Cardiac septum (tissue), 1 donor: Measurements from ENCODE around the gene ARHGDIB. TPM values are rescaled to one million over a fixed set of nuclear protein-coding genes. Genes with fewer than 3 reads are reported as not detected.

Experiments
- DNase-seq: peaks from one replicate; pipeline ENCODE4 v3.0.0-alpha.2; 2020; ENCODE audit warnings: low spot score
- intact Hi-C: fragments of 100-400 bp; cut with DNase I; formaldehyde crosslinking; loops from one replicate; pipeline ENCODE4 v1.14.0; 2022
- total RNA-seq: library from RNA; stranded (reverse); fragmentation: NEBNext Ultra II Directional; extraction: Animal tissue kit (Norgen Biotek cat#: 25700); gene quantifications from one replicate; pipeline ENCODE4 v1.2.1, GENCODE V29; 2021
- donor health status: DM: no; HTN: no; CAD: no.

The ARHGDIB gene
- total RNA-seq, 1 donor from 2014 or later: 45.1 TPM

DNA sequence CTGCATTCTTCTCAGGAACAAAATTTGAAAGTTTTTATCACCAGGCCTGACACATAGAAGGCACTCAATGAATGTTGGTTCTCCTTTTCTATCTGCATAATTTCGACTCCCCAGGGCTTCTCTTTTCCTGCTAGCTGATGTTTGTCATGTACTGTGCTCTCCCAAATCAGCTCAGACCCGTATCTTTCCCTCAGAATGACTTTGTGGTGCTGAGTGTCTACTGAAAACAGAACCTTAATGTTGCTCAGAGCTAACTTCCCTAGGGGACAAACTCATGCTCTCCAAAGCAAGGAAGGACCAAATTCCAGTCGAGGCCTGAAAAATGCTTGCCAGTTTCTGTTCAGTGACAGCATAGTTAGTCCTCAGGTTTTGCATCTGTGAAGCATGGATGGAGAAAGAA lies 1.9 kb downstream of the ARHGDIB start:
- intact Hi-C loops: loop anchor here (5.0 kb wide), 1 partner anchor 72 kb away; the partner anchor contains the start of gene MGP
- DNase-seq: no peak

DNA sequence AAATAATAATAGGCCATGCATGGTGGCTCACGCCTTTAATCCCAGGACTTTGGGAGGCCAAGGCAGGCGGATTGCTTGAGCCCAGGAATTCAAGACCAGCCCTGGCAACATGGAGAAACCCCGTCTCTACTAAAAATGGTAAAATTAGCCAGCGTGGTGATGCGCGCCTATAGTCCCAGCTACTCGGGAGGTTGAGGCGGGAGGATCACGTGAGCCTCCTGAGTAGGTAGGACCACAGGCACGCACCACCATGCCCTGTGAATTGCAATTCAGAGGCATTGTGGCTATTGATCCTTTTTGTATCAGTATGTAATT lies 2.3 kb downstream of the ARHGDIB start:
- intact Hi-C loops: loop anchor here (5.0 kb wide), 1 partner anchor 72 kb away; the partner anchor contains the start of gene MGP
- no peak for DNase-seq

DNA sequence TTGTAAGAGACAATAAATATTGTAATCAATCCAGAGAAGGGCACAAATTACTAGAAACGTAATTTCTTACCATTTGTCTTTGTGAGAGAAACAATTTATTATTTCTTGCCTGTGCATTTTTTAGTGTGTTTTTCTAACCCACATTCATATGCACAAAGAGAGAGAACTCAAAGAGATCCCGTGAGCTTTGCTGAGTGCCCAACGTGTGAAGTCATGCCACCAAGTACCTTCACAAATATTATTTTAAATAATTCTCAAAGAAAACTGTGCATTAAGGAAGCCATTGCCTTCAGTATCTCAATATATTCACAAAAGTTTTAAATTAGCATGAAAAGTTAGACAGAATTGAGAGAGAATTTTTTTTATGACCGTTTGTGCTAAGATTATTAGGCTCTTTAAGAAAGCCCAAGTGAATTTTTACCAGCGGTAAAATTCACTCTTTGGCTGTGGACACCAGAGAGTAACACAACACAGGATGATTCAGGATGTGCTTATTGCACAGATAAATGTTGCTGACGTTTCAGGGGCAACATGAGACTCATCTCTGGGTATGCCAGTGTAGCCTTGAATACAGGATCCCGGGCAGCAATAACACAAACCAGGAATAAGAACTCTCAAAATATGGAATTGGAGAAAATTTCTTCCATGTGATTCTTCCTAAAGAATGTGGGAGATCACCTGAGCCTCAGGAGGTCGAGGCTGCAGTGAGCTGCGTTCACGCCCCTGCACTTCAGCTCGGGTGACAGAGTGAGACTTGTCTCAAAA lies 2.9 kb downstream of the ARHGDIB start:
- no peak for DNase-seq

DNA sequence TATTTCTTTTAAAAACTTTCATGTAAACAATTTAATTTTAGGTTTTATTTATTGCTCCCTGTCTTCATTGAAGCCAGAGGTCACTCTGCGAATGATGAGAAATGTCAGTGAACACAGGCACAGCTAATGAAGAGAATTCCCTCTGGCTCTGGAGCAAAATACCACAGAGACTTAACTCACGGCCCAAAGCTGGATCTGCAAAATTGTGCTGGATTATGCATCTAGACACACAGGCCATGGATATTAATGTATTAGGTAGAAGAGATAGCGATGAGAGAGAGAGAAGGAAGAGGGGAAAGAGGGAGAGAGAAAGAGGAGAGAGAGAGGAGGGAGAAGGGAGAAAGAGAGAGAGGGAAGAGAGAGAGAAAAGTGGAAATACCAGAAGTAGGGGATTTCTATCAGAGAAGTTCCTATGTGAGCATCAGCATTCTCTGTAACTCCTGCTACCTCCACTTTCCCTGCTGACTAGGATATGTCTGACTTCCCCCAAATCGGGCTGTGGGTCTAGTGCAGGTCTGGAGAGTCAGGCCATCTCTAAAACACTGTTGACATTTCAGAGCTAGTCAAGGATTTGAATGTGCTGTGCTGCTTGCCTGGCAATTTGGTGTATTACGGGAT lies 3.7 kb downstream of the ARHGDIB start:
- DNase-seq: no peak
- intact Hi-C loops: loop anchor here (5.0 kb wide), 1 partner anchor 70 kb away; the partner anchor contains the start of gene MGP

More for the DNA sequence above, 2.9 kb downstream of the ARHGDIB start:
- intact Hi-C loops: loop anchor here (5.0 kb wide), 1 partner anchor 71 kb away; the partner anchor contains the start of gene MGP

DNA sequence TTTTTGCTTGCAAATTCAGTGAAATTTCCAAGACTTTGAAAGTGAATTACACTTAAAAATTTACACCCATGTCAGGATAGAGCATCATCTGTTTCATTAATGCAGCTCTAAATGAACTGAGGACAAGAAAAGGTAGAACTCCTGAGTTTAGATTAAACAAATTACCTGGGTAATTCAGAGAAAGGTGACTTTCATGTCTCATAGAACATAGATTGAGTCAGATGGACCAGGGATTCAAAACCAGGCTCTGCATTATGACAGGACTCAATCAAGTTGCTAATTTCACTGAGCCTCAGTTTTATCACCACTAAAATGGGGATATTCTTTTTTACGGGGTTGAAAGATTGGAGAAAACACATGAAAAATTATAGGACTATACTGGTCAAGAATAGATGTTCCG lies 4.5 kb downstream of the ARHGDIB start:
- intact Hi-C loops: loop anchor here (5.0 kb wide), 1 partner anchor 70 kb away; the partner anchor contains the start of gene MGP
- DNase-seq: no peak

DNA sequence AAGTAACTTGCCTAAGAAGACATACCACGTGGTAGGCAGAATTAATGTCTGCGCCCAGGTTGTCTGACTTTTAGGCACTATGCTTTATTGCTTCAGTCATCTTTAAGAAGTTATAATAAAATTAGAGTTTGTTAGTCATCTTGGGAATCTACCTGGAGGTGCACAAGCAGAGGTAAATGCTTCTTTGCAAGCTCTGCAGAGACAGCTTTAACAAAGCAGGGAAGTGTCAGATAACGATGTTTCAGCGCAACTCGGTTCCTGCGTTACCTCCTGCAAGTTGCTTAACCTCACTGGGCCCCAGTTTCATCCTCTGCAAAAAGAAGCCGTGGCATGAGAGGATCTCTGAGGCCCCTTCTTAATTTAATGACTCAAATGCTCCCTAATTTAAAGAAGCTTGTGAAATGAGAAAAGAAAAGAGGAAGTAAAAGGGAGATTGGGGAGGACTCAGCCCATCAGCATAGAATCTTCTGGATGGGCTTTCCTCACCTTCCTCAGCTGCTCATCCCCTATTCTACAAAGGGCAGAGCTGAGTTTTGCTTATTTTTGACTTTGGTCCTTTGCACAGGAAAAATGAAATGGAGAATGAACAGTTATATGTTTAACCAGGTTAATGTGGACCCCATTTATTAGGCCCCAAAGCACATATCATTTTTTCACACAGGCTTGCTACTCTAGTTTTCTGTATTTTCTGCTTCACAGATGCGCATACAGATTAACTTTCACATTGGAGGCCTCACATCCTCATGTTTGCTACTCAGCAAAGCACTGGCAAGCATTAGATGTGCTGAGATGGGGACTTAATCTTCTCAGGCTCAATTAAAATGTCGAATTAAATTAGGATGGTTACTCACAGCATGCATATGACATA lies 5.1 kb downstream of the ARHGDIB start:
- intact Hi-C loops: loop anchor here (5.0 kb wide), 1 partner anchor 69 kb away; the partner anchor contains the start of gene MGP
- DNase-seq: no peak

DNA sequence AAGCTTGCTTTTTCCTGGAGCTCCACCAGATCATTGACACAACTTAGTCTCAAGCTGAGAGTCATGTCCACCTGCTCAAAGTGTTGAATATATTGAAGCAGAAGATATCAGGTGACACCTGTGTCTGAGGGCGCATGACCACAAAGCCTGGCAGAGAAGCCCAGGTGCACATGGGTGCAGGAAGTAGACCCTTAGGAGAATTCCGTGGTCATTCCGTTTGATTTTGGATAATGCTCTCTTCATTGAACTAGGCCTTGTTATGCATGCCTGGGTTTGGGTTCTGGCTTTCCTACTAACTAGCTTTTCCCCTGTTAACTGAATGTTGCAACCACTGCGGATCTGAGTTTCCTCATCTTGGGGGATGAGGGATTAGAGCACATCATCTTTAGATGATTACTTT lies 7.1 kb downstream of the ARHGDIB start:
- intact Hi-C loops: loop anchor here (5.0 kb wide), 2 partner anchors 52 to 107 kb away; no protein-coding TSS in a partner anchor
- no peak for DNase-seq

DNA sequence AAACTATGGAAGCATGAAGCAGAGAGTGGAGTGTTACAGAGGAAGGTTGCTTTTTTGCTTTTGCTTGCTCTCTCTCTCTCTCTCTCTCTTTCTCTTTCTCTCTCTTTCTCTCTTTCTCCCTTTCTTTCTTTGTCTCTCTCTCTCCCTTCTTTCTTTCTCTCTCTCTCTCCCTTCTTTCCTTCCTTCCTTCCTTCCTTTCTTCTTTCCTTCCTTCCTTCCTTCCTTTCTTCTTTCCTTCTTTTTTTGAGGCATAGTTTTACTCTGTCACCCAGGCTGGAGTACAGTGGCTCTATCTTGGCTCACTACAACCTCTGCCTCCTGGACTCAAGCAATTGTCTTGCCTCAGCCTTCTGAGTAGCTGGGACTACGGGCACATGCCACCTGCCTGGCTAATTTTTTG lies 7.6 kb downstream of the ARHGDIB start:
- intact Hi-C loops: loop anchor here (5.0 kb wide), 2 partner anchors 51 to 106 kb away; no protein-coding TSS in a partner anchor
- DNase-seq: no peak

DNA sequence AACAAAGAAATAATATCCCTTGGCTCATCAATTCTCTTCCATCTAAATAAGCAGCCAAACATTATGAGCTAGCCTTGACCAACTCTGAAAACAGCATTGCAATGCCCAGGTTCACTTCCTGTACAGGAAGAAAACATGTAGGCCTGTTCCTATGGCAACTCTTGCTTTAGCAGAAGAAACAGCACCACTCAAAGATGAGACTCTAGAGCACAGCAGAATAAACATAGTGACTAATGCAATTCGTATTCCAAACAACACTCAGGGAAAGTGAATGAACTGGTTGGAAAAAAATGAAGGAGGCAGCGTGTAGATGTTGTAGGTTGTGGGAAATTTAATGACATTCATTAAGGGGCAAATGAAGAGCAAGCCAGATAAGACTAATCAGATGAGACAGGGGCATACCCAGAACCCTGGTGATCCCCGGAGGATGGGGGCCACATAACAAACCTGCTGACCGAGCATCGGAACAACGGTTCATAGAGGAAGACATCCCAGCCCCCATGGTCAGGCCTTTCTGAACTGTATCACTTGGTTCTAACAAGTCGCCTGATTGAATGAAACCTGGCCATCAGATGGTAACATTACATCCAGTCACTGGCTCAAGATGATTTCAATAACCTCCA lies 9.0 kb downstream of the ARHGDIB start:
- intact Hi-C loops: loop anchor here (5.0 kb wide), 2 partner anchors 50 to 105 kb away; no protein-coding TSS in a partner anchor
- DNase-seq: no peak

DNA sequence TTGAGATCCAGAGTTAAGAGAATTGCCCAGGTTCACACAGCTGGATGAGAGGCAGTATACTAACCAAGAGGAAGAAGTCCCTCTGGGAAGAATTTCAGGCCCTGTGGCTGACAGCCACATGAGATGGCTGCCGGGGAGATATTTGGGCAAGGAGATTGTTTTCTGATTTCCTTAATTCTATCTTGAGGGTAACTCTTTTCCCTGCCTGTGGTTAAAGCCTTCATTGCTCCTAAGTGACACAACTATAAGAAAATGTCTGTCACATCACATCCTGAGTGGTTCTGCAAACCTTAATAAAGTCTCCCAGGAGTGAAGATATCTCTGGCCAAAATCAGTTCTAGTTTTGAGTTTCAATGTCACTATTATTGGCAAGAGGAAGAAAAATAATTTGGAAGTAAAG lies 9.6 kb downstream of the ARHGDIB start:
- no peak for DNase-seq
- intact Hi-C loops: loop anchor here (5.0 kb wide), 2 partner anchors 50 to 105 kb away; no protein-coding TSS in a partner anchor

DNA sequence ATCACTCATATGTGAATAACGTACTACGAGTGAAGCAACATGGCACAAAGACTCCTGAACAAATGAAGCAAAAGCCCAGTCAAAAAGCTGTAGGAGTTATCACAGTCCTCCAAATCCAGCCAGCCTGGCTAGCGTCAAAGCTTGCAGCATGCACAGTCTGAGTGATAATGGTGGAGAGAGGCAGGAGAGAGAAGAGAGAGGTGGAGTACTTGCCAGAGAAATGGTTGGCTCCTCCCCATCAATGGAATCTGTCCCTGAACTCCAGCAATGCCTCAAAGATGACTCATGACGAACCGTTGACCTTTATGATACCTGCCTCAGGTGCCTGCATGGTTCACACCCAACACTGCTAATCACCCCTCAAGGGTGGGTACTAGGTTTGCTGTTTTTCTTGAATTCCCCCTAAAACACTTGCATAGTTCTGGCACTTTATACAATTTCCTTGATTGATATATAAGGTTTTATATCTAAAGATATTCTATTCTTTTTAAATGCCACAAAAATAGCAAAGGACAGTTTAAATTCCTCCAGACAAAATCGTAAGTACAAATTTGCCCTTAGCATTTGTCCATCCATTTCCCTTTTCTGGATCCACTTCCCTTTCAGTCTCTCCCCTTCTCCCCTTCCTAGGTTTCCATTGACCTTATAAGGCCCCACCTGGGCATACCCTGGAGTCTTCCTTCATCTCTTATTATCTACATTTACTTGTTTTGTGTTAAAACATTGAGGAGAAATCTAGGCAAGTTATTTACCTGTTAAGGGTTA lies 10.2 kb downstream of the ARHGDIB start:
- intact Hi-C loops: loop anchor here (5.0 kb wide), 2 partner anchors 49 to 104 kb away; no protein-coding TSS in a partner anchor
- no peak for DNase-seq

DNA sequence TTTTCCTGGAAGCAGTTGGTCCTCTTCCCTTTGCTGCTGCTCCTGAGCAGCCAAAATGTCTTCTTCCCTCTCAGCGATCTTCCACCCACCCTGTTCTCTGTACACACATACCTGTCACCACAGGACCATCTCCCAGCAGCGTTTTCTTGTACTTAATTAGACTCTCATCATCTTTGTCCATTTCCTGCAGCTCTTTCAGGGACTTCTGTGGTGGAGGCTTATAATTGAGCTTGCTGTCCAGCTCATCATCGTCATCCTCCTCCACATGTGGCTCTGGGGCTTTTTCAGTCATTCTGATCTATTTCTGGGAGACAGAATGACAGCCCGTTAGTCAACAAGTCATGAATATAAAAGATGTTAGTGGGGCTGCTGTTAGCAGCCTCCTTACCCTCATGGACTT lies 11.0 kb downstream of the ARHGDIB start:
- intact Hi-C loops: loop anchor here (5.0 kb wide), 2 partner anchors 48 to 103 kb away; no protein-coding TSS in a partner anchor
- no peak for DNase-seq

DNA sequence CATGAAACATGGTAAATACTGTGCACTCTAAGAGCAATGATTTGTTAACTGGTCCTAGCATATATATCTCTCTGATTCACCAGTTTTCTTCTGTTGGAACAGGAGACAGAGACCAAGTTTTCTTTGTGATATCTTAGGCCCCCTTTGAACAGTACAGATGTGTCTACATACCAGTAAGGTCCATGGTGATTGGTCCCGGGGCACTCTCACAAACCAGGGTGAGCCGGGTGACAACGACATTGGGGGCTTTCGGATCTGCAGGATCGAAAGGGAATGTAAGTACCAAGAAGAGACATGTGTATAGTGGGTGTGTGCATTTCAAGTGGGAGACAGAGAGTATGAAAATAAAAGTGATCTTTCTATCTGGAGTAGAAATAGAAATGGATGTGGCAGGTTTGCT lies 11.8 kb downstream of the ARHGDIB start:
- DNase-seq: no peak
- intact Hi-C loops: loop anchor here (5.0 kb wide), 2 partner anchors 47 to 102 kb away; no protein-coding TSS in a partner anchor

DNA sequence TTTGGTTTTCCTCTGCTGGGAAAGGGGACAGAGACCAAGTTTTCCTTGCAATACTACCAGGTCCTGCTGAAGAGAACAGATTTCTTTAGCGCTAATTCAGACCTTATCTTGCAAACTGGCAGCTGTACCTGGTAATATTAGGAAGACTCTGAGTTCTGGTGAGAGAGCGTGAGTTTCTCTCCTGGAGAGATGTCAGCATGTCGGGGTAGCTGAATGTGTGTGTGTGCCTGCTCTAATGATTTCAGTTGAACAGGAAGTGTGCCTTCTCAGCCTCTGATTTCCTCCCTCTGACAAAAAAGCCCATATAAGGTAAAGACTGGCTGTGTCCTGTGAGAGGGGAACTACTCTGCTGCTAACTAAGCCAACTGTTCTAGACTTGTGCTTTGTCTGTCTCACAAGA lies 12.7 kb downstream of the ARHGDIB start:
- DNase-seq: no peak
- intact Hi-C loops: no loop called here

DNA sequence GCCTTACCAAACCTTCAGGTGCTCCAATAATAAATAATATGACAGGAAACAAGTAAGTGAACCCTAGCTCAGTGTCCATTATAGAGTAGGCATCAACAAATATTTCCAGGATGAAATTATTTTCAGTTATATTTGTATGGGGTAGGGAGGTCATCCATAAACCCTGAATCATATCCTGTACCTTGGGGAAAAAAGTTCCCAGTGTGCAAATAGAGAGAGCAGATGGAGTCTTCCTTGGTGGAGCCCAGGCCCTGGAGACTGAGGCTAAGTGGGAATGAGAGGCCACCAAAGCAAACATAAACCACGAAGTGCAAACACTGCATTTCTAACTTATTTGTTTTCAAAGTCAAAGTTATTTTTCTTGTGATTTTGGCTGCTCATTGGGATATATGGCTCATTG lies 14.5 kb downstream of the ARHGDIB start:
- intact Hi-C loops: no loop called here
- no peak for DNase-seq

DNA sequence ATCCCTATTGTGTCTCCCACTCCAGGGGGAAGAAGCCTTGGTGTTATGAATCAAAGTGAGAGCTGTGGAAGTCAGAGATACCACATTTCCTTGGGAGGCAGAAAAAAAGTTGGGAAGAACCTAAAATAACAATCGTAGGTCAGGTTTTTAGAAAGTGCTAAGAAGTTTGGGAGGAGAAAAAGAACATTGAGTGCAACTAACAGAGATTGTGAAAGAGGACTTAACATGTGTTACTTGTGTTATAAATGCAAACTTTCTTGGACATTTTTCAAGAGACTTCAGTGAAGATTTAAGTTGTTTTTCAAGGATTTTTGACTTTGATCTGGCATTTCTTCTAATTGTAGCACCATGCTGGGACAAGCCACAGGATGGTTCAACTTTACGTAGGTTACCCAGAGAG lies 15.2 kb downstream of the ARHGDIB start:
- no peak for DNase-seq
- intact Hi-C loops: no loop called here

DNA sequence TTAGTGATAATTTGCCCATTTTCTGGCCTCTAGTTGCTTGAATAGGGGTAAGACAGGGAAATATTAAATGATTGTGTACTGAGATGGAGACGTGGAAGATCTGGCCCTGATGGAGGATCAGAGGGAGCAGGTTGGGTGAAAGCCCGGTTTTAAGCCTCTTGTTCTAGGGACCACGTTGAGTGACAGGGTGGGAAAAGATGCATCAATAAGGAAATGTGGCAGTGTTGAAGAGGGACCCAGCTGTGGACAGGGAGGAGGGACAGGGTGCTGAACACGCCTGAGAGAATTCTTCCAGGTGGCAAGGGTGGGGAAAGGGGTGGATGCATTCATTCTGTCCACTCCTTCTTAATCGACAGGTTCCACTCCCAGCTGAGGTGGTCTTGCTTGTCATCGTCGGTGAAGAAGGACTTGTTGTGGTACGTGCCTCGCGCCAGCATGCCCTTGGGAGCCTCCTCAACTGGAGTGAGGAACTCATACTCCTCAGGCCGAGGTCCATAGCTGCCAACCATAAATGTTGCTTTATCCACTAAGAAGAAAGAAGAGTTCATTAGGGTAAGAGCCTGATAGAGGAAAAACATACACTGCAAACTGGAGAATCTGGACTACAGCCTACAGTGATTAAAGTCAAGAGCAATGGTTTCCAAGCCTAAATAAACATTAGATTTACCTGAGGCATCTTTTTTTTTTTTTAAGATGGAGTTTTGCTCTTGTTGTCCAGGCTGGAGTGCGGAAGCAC lies 19.0 kb downstream of the ARHGDIB start:
- intact Hi-C loops: no loop called here
- no peak for DNase-seq

DNA sequence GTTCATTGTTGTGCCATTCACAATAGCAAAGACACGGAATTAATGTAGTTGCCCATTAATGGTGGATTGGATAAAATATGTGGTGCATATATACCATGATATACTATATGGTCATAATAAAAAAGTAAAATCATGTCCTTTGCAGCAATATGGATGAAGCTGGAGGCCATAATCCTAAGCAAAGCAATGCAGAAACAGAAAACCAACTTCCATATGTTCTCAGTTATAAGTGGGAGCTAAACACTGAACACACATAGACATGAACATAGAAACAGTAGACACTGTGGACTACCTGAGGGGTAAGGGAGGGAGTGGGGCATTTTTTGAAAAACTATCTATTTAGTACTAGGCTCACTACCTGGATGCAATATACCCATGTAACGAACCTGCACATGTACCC lies 20.0 kb downstream of the ARHGDIB start:
- intact Hi-C loops: no loop called here
- DNase-seq: no peak
